ENCODE data around the gene SMCO1. TPM values are rescaled to one million over a fixed set of nuclear protein-coding genes. Genes with fewer than 3 reads are reported as not detected.

The SMCO1 gene
- total and polyA plus RNA-seq, 2 of the 4 experiments (the other 2 are of a cell fraction): not detected

GRCh38 chr3:196517919-196518318 lies 2.8 kb upstream of the SMCO1 start:
- H3K4ac ChIP-seq (ENCODE audit: low read depth, low read length): no peak overlapping the region
- no peak overlapping the region for H2AK9ac ChIP-seq (replicated peaks; ENCODE audit: low read depth, low read length, poor library complexity)
- POLR2A ChIA-PET (ENCODE audit: unreplicated experiment): no interaction called here
- H3K4me3 ChIP-seq (ENCODE audit: insufficient read depth, low read depth, low read length): no peak overlapping the region
- ATAC-seq (ENCODE audit: low read depth) (no peak), DNase-seq (no peak)
- H2AFZ ChIP-seq (replicated peaks; ENCODE audit: low read length, poor library complexity): no peak overlapping the region
- H2BK15ac ChIP-seq (ENCODE audit: low read depth, low read length): no peak overlapping the region
- H3K4me1 ChIP-seq (ENCODE audit: control insufficient read depth, insufficient read depth, low read length): no peaks in the 10 kb centered on the region; the same call in 1 of the 2 replicates
- no peaks in the 10 kb centered on the region for H4K20me1 ChIP-seq (ENCODE audit: insufficient read depth, low read length)
- TF ChIP-seq USF2 (IDR thresholded peaks at IDR 0.05; ENCODE audit: low read depth, low read length): no peak
- TF ChIP-seq RAD21 (IDR thresholded peaks at IDR 0.05; ENCODE audit: low read length): no peak
- TF ChIP-seq RCOR1 (IDR thresholded peaks at IDR 0.05; ENCODE audit: insufficient replicate concordance, low read length): no peak
- TF ChIP-seq BHLHE40 (IDR thresholded peaks at IDR 0.05; ENCODE audit: low read depth, low read length): no peak
- TF ChIP-seq MAZ (IDR thresholded peaks at IDR 0.05; ENCODE audit: borderline replicate concordance, low read depth, low read length): no peak
- no peak for TF ChIP-seq FOS (IDR thresholded peaks at IDR 0.05; ENCODE audit: low read depth, low read length)
- no CpG with 5 or more reads among the region's 2 CpGs for WGBS, 2 experiments (ENCODE audit: extremely low coverage in 2 of 2, insufficient read length in 1 of 2)
- no peaks in the 10 kb centered on the region for H3K79me1 ChIP-seq (ENCODE audit: low read depth in 1 of 2, low read length in 2 of 2)
- H4K8ac ChIP-seq (ENCODE audit: low read depth in 2 of 2, low read length in 2 of 2): no peak overlapping the region
- no peak overlapping the region for H3K56ac ChIP-seq (ENCODE audit: extremely low read depth, insufficient read depth, low read length)
- no peaks in the 10 kb centered on the region; the same call in 1 of the 2 replicates for H3K9me1 ChIP-seq (ENCODE audit: insufficient read depth, low read length)
- H3K27me3 ChIP-seq (ENCODE audit: control insufficient read depth, insufficient read depth, low read length): no peaks in the 10 kb centered on the region
- no peak overlapping the region for H2AK5ac ChIP-seq (ENCODE audit: low read depth, low read length)
- H2BK120ac ChIP-seq (ENCODE audit: low read depth, low read length): no peak overlapping the region
- H4K91ac ChIP-seq (ENCODE audit: insufficient read depth, low read depth, low read length): no peak overlapping the region
- in situ Hi-C loops (cut with MboI; ENCODE audit: low sequenced_read_pairs): loop anchor here (10.0 kb wide), 1 partner anchor 443 kb away; no protein-coding TSS in a partner anchor
- no peak overlapping the region for H3K4me2 ChIP-seq (ENCODE audit: low read depth, low read length)
- H3K36me3 ChIP-seq (ENCODE audit: control insufficient read depth, insufficient read depth, low read length): no peaks in the 10 kb centered on the region
- CTCF ChIA-PET: no interaction called here
- no peak overlapping the region for H3K18ac ChIP-seq (ENCODE audit: low read depth, low read length)
- no peak overlapping the region for H2BK5ac ChIP-seq (ENCODE audit: low read depth, low read length, poor library complexity, severe bottlenecking)
- no peak overlapping the region for H3K27ac ChIP-seq (ENCODE audit: insufficient read depth, low read length)
- no TSS peak for BruUV-seq (replicated peaks)
- no peak overlapping the region for H4K5ac ChIP-seq (ENCODE audit: low read depth, low read length)
- intact Hi-C loops (cut with micrococcal nuclease): loop anchor here (2.0 to 5.0 kb wide), 2 partner anchors 436 to 491 kb away; partner anchors contain the start of gene TFRC
- no peak overlapping the region for H3K23ac ChIP-seq (ENCODE audit: low read depth, low read length)
- peaks cover 31% of the 10 kb centered on the region for H3K9me3 ChIP-seq (ENCODE audit: control insufficient read depth, insufficient read depth, low read length)
- H3K9ac ChIP-seq (ENCODE audit: low read depth, low read length): no peak overlapping the region
- H3K14ac ChIP-seq (replicated peaks; ENCODE audit: low read depth, low read length): no peak overlapping the region
- dilution Hi-C loops (cut with HindIII; ENCODE audit: low sequenced_read_pairs, unreplicated experiment): no loop called here
- H2BK20ac ChIP-seq (ENCODE audit: low read depth, low read length): no peak overlapping the region
